Left lobe of liver (tissue), 2 donors: ENCODE data around the gene POLD4. TPM values are rescaled to one million over a fixed set of nuclear protein-coding genes. Genes with fewer than 3 reads are reported as not detected.
"Not testable (repeated sequence)": the region's sequence is repeated elsewhere in the genome, so short reads cannot be mapped to it uniquely, and the experiment has no call there.

ENCODE experiments used
- ATAC-seq: fragments of 200-7000 bp; cut with Tn5 transposase; one replicate; pipeline ENCODE4 v1.9.1; 2020; ENCODE audit warnings: mild to moderate bottlenecking, moderate library complexity
- DNase-seq: peaks from one replicate; pipeline ENCODE4 v3.0.0-alpha.2; 2020; ENCODE audit warnings: low spot score
- total RNA-seq: library from RNA; stranded (reverse); gene quantifications from one replicate; pipeline ENCODE4 v1.2.1, GENCODE V29; 2021
- donor health status: DM: no; HTN: no; CAD: no; lungs with moderate emphysema.
- donor health status: DM: no; HTN: yes; CAD: no.

Gene POLD4
- total RNA-seq, 1 donor from 2014 or later = 96.6 TPM

DNA sequence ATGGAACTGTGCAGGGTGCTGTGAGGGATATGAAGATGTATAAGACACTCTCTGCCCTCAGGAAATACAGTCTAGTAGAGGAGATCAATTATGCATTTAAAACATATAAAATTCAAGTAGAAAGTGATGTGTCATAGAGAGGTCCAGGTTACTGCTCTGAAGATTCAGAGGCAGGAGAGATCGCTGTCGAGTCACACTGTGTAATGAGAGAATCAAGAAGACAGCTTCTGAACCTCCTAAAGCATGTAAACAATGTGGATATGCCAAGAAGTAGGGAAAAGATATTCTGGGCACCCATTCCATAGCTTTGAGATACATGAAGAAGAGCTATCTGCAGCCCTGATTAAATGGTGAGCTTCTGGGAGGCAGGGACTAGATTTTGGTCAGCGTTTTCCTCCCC lies 33.3 kb downstream of the POLD4 start:
- ATAC-seq (no peak), DNase-seq (no peak)

DNA sequence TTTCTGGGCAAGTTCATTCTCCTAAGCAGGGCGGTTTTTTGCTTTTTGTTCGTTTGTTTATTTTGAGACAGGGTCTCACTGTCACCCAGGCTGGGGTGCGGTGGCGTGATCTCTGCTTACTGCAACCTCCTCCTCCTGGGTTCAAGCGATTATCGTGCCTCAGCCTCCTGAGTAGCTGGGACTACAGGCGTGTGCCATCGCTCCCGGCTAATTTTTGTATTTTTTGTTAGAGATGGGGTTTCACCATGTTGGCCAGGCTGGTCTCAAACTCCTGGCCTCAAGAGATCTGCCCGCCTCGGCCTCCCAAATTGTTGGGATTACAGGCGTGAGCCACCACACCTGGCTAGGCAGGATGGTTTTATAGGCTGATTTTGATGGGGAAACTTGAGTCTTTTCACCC lies 34.5 kb downstream of the POLD4 start:
- not testable (repeated sequence) for ATAC-seq, DNase-seq

DNA sequence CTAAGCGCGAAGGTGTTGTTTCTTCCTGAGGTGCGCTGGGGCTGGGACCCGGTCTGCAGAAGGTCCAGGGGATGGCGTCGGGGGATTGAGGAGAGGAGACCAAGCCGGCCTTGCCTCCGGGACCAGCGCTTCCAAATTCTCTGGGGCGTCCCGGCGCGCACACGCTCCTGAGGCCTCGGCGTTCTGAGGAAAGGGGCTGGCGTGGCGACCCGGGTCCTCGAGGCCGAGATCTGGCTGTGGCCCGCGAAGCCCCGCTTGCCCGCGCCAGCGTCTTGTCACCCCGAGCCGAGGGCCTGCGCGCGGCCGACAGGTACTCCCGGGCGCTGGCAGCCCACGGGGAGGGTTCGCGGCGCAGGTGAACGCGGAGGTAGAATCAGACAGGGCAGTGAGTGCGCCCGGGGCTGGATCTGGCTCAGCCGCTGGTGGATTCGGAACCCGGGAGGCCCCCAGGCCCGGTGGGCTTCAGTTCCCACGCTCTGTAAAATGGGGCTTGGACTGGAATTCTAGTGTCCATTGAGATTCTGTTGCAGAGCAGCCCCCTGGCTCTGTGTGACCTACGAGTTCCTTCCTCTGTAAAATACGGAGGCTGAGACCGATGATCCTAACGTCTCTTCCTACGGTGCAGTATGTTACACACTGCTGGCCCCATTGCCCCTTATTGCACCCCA lies 35.3 kb downstream of the POLD4 start:
- DNase-seq (peak; percentile 65), ATAC-seq (peak; percentile 54)

DNA sequence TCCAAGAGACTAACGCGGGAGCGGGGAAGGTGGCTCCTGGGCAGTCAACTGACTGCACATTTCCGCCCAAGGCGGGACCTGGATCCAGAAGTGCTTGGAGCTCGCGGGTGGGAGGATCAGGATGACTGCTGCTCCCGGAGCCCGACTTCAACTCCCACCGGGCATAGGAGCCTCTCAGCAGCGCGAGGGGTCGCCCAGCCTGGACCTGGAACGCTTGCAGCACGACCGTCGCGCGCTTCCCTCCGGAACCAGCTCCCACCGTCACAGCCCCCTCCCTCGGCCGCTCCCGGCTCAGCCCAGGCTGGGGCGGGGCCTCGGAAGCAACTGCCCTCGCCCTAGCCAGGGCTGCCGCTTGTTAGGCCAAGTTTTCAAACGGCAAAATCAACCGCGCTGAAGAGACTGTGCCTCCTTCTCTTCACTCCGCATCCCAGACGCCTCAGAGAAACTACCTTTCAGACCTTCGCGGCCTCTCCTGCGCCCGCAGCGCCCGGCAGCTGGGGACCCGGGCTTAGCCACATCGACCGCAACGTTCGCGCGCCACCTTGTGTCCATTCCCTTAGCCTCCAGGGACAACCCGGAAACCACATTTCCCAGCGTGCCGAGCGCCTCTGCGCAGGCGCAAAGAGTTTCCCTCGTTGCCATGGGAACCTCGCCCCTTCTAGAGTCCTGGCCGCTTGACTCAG lies 36.0 kb downstream of the POLD4 start:
- DNase-seq = peak; percentile 97
- ATAC-seq = peak; percentile 90

DNA sequence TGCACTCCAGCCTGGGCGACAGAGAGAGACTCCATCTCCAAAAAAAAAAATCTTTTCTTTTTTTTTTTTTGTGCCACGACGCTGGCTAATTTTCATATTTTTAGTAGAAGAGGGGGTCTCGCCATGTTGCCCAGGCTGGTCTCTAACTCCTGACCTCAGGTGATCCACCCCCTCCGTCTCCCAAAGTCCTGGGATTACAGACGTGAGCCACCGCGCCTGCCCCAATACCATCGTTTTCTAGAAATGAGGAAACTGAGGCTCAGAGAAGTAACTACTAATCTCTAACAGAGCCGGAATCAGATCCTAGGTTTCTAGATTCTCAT lies 36.5 kb downstream of the POLD4 start:
- peak; percentile 3 for ATAC-seq
- no peak for DNase-seq

DNA sequence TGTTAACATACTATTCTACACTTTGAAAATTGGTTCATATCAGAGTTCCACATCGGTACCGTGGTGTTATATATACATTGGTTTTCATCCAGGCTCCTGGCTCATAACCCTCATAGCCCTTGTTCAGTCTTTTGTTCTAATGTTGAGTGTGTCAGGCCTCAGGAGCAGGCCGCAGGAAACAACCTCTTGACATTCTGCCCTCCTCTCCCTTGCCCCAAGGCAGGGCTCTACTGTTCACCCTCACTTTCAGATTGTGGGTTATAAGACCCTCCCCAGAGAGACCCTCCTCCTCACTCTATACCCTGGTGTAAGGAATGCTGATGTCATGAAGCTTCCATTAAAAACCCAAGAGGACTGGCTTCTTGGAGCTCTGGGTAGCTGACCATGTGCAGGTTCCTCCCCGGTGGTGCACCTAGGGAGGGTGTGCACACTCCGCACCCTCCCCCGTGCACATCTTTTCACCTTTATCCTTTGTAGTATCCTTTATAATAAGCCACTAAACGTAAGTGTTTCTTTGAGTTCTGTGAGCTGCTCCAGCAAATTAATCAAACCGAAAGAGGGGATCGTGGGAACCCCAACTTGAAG lies 37.9 kb downstream of the POLD4 start:
- DNase-seq (no peak), ATAC-seq (no peak)

DNA sequence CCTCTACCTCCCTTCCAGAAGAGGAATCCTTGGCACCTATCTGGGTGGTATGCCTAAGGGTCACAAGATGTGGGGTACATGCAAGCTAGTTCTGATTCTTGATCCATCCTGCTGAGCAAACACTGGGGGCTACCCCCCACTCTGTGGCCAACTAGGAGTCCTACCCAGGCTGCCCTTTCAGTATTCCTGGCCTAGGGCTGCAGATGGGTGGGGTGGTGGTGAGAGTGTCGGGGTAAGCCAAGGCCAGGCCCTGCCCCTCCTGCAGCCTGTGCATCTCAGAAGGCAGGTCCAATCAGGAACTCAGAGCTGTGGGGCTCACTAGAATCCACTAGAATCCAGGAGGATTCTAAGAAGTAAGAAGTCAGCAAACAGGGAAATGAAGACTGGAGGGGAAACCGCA lies 39.1 kb downstream of the POLD4 start:
- no peak for ATAC-seq

DNA sequence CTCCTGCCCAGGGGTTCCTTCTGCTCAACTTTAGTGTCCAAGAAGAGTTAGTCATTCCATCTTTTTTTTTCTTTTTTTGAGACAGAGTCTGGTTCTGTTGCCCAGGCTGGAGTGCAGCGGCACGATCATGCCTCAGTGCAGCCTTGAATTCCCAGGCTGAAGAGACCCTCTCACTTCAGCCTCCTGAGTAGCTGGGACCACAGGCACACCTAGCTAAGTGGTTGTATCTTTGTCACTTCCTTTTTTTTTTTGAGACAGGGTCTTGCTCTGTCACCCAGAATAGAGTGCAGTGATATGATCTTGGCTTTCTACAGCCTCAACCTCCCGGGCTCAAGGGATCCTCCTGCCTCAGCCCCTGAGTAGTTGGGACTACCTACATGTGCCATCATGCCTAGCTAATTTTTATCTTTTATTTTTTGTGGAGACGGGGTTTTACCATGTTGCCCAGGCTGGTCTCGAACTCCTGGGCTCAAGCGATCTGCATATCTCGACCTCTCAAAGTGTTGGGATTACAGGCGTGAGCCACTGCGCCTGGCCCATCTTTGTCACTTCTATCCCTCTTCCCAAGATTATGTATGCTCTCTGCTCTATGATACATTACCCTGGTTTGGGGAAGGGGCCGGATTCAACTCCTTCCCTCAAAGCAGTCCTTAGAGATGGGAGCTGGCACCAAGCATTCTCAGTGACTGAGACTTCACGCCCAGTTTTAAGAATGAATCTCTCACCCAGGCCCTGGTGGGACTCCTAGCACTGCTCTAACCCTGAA lies 40.0 kb downstream of the POLD4 start:
- DNase-seq (no peak), ATAC-seq (no peak)

More for the DNA sequence above, 39.1 kb downstream of the POLD4 start:
- DNase-seq = no peak

DNA sequence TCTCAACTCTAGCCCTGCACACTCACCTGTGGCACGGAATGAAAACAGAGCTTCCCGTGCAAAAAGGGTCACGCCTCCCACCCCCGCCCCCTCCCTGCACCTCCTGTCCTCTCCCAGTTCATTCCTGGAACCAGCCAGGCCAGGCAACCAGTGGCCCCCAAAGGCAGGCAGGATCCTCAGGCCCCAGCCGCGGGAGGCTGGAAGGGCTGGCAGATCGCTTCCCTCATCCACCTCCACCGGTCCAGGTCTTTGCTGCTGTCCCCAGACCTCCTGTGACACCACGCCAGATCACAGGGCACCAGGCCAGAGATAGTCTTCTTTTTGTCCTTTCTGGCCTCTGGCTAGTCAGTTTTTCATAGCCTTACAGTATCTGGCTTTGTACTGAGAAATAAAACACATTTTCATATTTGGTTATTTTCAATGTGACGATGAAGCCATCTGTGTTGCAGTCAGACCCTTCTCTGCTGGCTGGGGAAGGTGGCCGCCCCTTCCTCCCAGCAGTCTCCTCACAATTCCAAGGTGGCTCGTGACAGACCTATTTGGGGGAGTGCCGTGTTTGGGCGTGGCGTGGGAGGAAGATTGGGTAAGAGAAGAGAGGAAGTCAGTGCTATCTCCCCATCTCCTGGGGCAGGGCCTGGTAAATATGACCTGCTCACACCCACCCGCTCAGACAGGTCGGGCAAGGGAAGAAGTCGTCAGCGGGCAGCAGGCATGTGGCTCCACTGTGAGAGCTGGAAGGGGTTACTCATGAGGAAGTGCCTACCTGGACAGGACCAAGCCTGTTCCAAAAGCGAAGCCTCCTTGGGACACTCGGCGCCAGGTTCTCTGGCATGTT lies 40.9 kb downstream of the POLD4 start:
- DNase-seq (peak; percentile 54), ATAC-seq (no peak)

DNA sequence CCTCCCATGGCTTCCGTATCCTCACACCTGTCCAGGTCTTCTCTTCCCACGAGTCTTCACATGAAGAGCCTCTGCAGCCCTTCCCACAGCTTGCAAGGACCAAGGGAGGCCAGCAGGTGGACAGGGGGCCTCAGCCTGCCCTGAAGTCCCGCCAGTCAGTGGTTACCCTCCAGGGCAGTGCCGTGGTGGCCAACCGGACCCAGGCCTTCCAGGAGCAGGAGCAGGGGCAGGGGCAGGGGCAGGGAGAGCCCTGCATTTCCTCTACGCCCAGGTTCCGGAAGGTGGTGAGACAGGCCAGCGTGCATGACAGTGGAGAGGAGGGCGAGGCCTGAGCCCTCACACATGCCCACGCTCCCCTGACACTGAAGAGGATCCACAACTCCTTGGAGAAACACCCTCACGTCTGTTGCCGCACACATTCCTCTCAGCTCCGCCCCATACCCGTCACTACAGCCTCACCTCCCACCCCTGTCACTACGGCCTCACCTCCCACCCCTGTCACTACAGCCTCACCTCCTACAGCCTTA lies 41.7 kb downstream of the POLD4 start:
- ATAC-seq = no peak
- no peak for DNase-seq

DNA sequence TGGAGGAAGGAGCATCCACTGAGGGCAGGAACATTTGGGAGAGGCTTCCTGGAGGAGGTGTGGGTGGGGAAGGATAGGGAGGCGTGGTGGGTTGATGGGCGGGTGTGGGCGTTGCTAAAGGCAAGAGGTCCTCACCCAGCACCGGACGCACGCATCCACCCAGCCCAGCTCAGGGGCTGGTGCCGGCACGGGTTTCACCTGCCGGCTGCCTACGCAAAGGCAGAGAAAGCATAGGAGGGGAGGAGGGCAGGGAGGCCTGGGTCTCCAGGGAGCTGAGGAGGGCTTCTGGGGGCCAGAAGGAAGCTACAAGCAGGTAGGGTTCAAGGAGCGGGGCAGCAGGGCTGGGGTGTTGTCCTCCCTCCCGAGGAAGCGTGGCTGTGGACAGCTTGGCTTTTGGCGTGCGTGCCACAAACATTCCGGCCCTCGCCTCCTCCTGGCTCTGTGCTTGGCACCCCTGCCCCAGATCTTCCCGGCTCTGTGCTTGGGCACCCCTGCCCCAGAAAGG lies 42.2 kb downstream of the POLD4 start:
- DNase-seq (peak; percentile 44), ATAC-seq (no peak)

DNA sequence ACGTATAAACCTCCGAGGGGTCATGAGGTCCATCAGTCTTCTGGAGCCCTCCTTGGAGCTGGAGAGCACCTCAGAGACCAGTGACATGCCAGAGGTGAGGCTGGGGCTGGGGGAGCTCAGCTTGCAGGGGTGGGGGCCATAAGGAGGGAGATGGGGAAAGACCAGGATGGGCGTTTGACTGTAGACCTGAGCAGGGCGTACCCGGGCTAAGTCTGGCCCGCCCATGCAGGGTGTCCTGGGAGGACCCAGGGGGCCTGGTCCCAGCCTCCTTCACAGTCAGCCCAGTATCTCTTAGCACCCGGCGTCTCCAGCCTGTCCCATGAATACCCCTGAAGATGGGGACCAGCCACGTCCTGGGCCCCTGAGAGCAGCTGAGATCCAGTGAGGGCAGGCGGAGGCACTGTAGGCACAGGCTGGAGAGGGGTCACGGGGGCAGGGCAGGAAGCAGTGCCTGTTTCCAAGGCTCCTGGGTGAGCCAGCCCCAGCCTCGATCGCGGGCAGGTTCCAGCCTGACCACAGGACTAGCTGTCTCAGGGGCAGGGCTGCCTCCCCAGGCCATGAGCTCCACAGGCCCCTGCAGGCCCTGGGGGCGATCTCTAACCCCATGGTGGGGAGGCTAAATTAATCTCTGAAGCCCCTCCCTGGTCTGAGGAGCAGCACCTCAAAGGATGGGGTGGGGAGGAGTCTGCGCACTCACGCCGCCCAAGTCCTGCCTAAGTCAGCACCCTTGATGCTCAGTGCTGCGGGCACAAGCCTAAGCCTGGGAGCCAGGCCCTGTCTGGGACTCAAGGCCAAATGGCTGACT lies 42.9 kb downstream of the POLD4 start:
- peak; percentile 44 for DNase-seq
- no peak for ATAC-seq

DNA sequence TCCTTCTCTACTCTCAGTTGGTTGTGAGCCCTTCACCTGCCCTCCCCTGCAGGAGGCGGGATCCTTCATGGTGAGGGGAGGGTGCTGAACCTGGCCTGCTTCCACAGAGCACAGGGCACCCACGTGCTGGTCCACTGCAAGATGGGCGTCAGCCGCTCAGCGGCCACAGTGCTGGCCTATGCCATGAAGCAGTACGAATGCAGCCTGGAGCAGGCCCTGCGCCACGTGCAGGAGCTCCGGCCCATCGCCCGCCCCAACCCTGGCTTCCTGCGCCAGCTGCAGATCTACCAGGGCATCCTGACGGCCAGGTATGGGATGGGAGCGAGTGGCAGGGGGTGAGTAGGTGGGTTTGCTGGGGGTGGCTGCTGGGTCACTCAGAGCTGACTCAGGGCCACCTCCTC lies 43.7 kb downstream of the POLD4 start:
- ATAC-seq (no peak), DNase-seq (peak; percentile 45)

DNA sequence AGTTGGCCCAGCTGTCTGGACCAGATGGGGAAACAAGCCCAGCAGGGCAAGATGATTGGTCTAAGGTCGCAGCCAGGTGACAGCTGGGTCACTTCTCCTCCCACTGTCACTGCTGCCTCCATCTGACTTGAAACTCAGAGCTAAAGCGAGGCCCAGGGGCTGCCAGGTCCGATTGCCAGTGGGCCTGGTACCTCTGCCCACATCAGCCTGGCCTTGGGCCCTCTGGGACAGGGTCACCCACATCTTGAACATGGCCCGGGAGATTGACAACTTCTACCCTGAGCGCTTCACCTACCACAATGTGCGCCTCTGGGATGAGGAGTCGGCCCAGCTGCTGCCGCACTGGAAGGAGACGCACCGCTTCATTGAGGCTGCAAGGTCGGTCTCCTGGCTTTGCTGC lies 44.2 kb downstream of the POLD4 start:
- ATAC-seq = no peak
- no peak for DNase-seq

DNA sequence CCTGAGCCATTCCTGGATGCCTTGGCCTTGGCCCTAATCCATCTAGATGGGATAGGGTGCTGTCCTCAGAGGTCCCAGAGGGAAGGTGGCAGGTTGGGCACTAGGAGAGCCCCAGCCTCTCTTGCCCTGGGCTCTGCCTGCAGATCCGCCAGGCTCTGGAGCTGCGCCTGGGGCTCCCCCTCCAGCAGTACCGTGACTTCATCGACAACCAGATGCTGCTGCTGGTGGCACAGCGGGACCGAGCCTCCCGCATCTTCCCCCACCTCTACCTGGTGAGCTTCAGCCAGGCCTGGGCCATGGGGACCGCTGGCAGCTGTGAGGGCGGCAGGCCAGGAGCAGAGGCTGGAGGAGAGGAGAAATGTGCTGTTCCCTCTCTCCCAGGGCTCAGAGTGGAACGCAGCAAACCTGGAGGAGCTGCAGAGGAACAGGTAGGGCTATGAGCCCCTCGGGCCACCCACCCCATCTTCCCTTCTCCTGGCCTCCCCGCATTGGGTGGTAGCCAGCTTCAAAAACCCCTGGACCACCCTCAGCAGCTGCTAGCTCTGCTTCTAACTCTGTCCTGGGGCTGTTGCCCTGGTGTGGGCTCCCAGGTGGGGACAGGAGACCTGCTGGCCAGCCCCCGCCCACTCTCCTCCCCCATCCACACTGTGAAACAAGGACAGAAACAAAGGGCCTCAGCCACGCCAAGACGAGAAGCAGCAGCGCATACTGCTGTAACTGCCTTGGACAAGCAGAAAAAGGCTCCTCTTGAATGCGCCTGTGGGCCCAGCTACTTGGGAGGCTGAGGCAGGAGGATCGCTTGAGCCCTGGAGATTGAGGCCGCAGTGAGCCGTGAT lies 45.1 kb downstream of the POLD4 start:
- no peak for ATAC-seq
- no peak for DNase-seq

DNA sequence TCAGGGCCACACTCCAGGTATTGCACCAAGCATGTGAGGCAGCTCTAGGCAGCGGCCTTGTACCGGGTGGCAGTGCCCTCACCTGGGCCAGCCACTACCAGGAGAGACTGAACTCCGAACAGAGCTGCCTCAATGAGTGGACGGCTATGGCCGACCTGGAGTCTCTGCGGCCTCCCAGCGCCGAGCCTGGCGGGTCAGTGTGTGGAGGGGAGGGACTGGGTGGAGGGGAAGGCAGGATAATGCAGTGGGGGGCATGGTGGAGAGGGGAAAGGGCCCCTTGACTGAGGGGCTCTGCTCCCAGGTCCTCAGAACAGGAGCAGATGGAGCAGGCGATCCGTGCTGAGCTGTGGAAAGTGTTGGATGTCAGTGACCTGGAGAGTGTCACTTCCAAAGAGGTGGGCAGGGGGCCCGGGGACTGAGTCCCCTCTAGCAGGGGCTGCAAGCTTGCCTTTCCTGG lies 45.8 kb downstream of the POLD4 start:
- DNase-seq = peak; percentile 43
- ATAC-seq = no peak

DNA sequence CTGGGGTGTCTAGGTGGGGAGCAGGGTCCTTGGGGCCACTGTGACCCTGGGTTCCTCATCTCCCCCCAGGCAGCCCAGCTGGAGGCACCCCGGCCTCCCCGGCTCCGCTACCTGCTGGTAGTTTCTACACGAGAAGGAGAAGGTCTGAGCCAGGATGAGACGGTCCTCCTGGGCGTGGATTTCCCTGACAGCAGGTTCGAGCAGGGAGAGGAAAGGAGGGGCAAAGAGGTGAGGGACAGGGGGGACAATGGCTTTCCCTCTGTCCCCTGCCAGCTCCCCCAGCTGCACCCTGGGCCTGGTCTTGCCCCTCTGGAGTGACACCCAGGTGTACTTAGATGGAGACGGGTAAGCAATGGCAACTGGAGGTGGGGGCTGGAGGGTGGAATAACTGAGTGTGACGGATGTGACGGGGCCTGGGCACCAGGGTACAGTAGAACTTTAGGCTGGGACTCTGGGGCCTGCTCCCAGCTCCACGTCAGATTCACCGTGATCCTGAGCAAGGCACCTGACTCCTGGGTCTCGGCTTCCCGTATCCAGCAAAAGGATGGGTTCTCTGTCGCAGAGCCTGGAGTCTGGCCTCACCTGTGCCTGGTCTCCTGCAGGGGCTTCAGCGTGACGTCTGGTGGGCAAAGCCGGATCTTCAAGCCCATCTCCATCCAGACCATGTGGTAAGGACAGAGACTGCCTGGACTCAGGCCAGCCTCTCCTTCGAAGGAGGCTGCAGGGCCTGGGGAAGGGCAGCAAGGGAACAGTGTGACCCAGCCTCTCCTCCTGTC lies 46.4 kb downstream of the POLD4 start:
- ATAC-seq (no peak), DNase-seq (peak; percentile 44)
